HepG2 (cell line): ENCODE results near the gene ZDHHC3. TPM values are rescaled to one million over a fixed set of nuclear protein-coding genes. Genes with fewer than 3 reads are reported as not detected.

Experiments used
- ATAC-seq: fragments of 200-7000 bp; cut with Tn5 transposase; 3 replicates; pipeline ENCODE4 v1.9.1; 2020; ENCODE audit warnings: mild to moderate bottlenecking, moderate library complexity
- BruUV-seq: library from RNA; stranded (reverse); fragments of 400-500 nt; replicated peaks from 2 replicates; lab custom pipeline; 2021; lab: Mats Ljungman, UMichigan
- CTCF ChIA-PET: fragments of 300-600 bp; formaldehyde crosslinking; extraction: SDS; loops from one replicate; lab custom pipeline; 2021; ENCODE audit warnings: low total read pairs, inconsistent platforms, low intra/inter-chr PET ratio; lab: Yijun Ruan, JAX
- POLR2A ChIA-PET: fragments of 350-600 bp; sonication (Branson Sonifier 250); formaldehyde crosslinking; loops from one replicate; lab custom pipeline; 2020; ENCODE audit warnings: antibody characterized with exemption, inconsistent platforms; lab: Yijun Ruan, JAX
- DNase-seq: peaks from one replicate; pipeline ENCODE4 v3.0.0-alpha.2; 2015; ENCODE audit warnings: low spot score
- FAIRE-seq: peaks from 3 replicates; lab custom pipeline; 2011; peaks lifted over from hg19 to GRCh38; lab: Jason Lieb, UNC
- H2AFZ ChIP-seq: one replicate; pipeline ENCODE4 v1.6.1; 2011; ENCODE audit warnings: low read length, inconsistent platforms
- H3K27ac ChIP-seq: fragments of 300-600 bp; 3 replicates; pipeline ENCODE4 v1.8.0; 2011; ENCODE audit warnings: mixed run types, mild to moderate bottlenecking, mixed read lengths, low read length, inconsistent platforms; ENCODE audit not compliant: insufficient read depth; ENCODE audit errors: extremely low read length
- H3K27me3 ChIP-seq, 2 experiments: fragments of 200-600 bp in 1 of 2; 2 replicates in 1 of 2; 3 replicates in 1 of 2; pipeline versions ENCODE4 v1.6.0 to v1.8.0; 2011; ENCODE audit warnings: low read length in 2 of 2, mild to moderate bottlenecking in 2 of 2, moderate library complexity in 2 of 2, inconsistent platforms in 1 of 2; ENCODE audit not compliant: insufficient read depth in 2 of 2, control insufficient read depth in 1 of 2
- H3K36me3 ChIP-seq, 2 experiments: fragments of 200-600 bp in 1 of 2; replicated peaks in 1 of 2; 2 replicates in 1 of 2; 3 replicates in 1 of 2; pipeline versions ENCODE4 v1.5.1 to v1.8.0; 2011; ENCODE audit warnings: low read length in 2 of 2, inconsistent platforms in 1 of 2; ENCODE audit not compliant: insufficient read depth in 2 of 2, control insufficient read depth in 1 of 2
- H3K4me1 ChIP-seq: 2 replicates; pipeline ENCODE4 v1.5.1; 2012; ENCODE audit warnings: low read length, inconsistent platforms; ENCODE audit not compliant: insufficient read depth
- H3K4me2 ChIP-seq: 2 replicates; pipeline ENCODE4 v1.6.0; 2011; ENCODE audit warnings: low read depth, low read length, inconsistent platforms
- H3K4me3 ChIP-seq, 3 experiments: fragments of 200-600 bp in 1 of 3; sonication (generic), shearing (Covaris generic) in 1 of 3; replicated peaks in 1 of 3; 2 replicates each; pipeline ENCODE4 v1.5.1; 2011 to 2016; ENCODE audit warnings: low read length in 3 of 3, inconsistent platforms in 2 of 3, low read depth in 2 of 3, mild to moderate bottlenecking in 2 of 3, control low read depth in 1 of 3, mixed read lengths in 1 of 3; ENCODE audit not compliant: insufficient read depth in 1 of 3
- H3K79me2 ChIP-seq: one replicate; pipeline ENCODE4 v1.6.1; 2011; ENCODE audit warnings: low read length, inconsistent platforms; ENCODE audit not compliant: insufficient read depth
- H3K9ac ChIP-seq: 2 replicates; pipeline ENCODE4 v1.6.0; 2011; ENCODE audit warnings: mild to moderate bottlenecking, low read depth, low read length, inconsistent platforms; ENCODE audit not compliant: insufficient read depth
- H3K9me3 ChIP-seq: 2 replicates; pipeline ENCODE4 v1.5.1; 2012; ENCODE audit warnings: mild to moderate bottlenecking, low read length
- H4K20me1 ChIP-seq: 2 replicates; pipeline ENCODE4 v1.6.0; 2011; ENCODE audit warnings: inconsistent platforms, mild to moderate bottlenecking, low read length, moderate library complexity; ENCODE audit not compliant: insufficient read depth
- MAFF ChIP-seq: IDR thresholded peaks from 2 replicates; pipeline ENCODE4 v1.6.1; 2011; ENCODE audit warnings: low read depth, low read length, improper control_type of control experiment
- MAFK ChIP-seq, 2 experiments: IDR thresholded peaks in 1 of 2; conservative IDR thresholded peaks in 1 of 2; 2 replicates each; pipeline ENCODE4 v1.6.1; 2011; ENCODE audit warnings: improper control_type of control experiment in 2 of 2, low read length in 2 of 2
- RBM22 ChIP-seq: fragments of 200-400 bp; formaldehyde crosslinking; optimal IDR thresholded peaks from 2 replicates; pipeline ENCODE3; 2017; ENCODE audit warnings: mild to moderate bottlenecking, low read length, moderate library complexity
- USF2 ChIP-seq, 2 experiments: sonication (generic) in 1 of 2; formaldehyde crosslinking in 1 of 2; IDR thresholded peaks; 2 replicates each; pipeline versions ENCODE4 v1.5.1 to v1.6.1; 2011 to 2020; ENCODE audit warnings: borderline replicate concordance in 1 of 2, low read depth in 1 of 2, low read length in 1 of 2, mild to moderate bottlenecking in 1 of 2, missing genetic modification reagents in 1 of 2, moderate library complexity in 1 of 2
- ZNF800 ChIP-seq: sonication (generic); formaldehyde crosslinking; IDR thresholded peaks from 2 replicates; pipeline ENCODE4 v1.4.0; 2020; ENCODE audit warnings: missing genetic modification reagents
- WGBS: methylation state at CpG from one replicate; pipeline ENCODE4 v1.1.6; 2017; ENCODE audit warnings: low lambda C conversion rate; 5-methylcytosine and 5-hydroxymethylcytosine counted together
- in situ Hi-C: cut with HindIII; loops from 2 replicates; pipeline ENCODE4 v1.10.0; 2017; ENCODE audit warnings: low pct_unique_long_range_greater_than_20kb; ENCODE audit not compliant: extremely low pct_ligation_motif_present
- intact Hi-C: fragments of 100-400 bp; cut with micrococcal nuclease; formaldehyde crosslinking; loops from one replicate; pipeline ENCODE4 v1.10.0; 2022; ENCODE audit not compliant: unreplicated experiment
- polyA plus RNA-seq, 8 experiments: library from polyadenylated mRNA; depleted of rRNA in 3 of 8; stranded (reverse) in 7 of 8; unstranded in 1 of 8; fragments of >200 nt; fragmentation: Illumina TruSeq in 4 of 8; extraction: Trizol in 4 of 8; gene quantifications; 2 replicates each; pipeline versions ENCODE4 v1.2.1 to v1.2.3, GENCODE V29; 2011 to 2016; ENCODE audit warnings: low read depth in 4 of 8, missing spikeins in 1 of 8, mixed read lengths in 1 of 8; ENCODE audit not compliant: insufficient read depth in 1 of 8
- total RNA-seq, 5 experiments: library from RNA; depleted of rRNA; stranded (reverse); fragments of >200 nt; fragmentation: Illumina TruSeq; extraction: Trizol; gene quantifications; 2 replicates each; pipeline ENCODE4 v1.2.3, GENCODE V29; 2016; ENCODE audit warnings: low read depth in 1 of 5

ZDHHC3 gene
- total and polyA plus RNA-seq, 2 of the 13 experiments (the other 11 are each of a cell fraction or from before 2014, with no cell fraction given) = 44.1 to 65.7 TPM

- Histone ChIP-seq H3K9me3 (no peaks in the 10 kb centered on the region), H3K4me2 (no peak overlapping the region), H3K27ac (no peak overlapping the region), H3K4me3 (no peak overlapping the region), H3K79me2 (no peaks in the 10 kb centered on the region), H3K36me3 (peaks cover 25 to 78% of the 10 kb centered on the region in 2 experiments), H4K20me1 (no peaks in the 10 kb centered on the region), H3K27me3 (no peaks in the 10 kb centered on the region), H2AFZ (no peak overlapping the region), H3K9ac (no peak overlapping the region)
- in situ Hi-C loops = no loop called here
- DNase-seq = no peak
- POLR2A ChIA-PET = no interaction called here
- no peak for FAIRE-seq
- WGBS = 97% methylated on average over 4 of the region's 4 CpGs
- CTCF ChIA-PET = no interaction called here
- BruUV-seq = no TSS peak
- no peak for ATAC-seq
- TF ChIP-seq ZNF800 (CRISPR knock-in tag) (no peak), USF2 (IDR thresholded peaks at IDR 0.05; ENCODE audit: low read depth, low read length) (no peak), USF2 (CRISPR knock-in tag; IDR thresholded peaks at IDR 0.05; ENCODE audit: borderline replicate concordance) (no peak), MAFF (peak; percentile 82), RBM22 (peak; percentile 33), MAFK (conservative IDR thresholded peaks at IDR 0.05 in 1 of 2, IDR thresholded peaks at IDR 0.05 in 1 of 2; ENCODE audit: low read length in 2 of 2) (peak; percentile 80 to 88)
- TF ChIP-seq, all 625 proteins: peak for 3
- H3K4me1 ChIP-seq = peaks cover 23% of the 10 kb centered on the region
- intact Hi-C loops = no loop called here
These were observed 24.8 kb upstream of the ZDHHC3 start for GRCh38 chr3:45000823-45001222.
